GM12878 (cell line): ENCODE data around the gene DMXL2. TPM values are rescaled to one million over a fixed set of nuclear protein-coding genes. Genes with fewer than 3 reads are reported as not detected.
A peak's percentile ranks its signal among the peaks of the same experiment; 100 is the strongest.

Experiments used
- ATAC-seq: fragments of 200-7000 bp; cut with Tn5 transposase; 3 replicates; pipeline ENCODE4 v1.9.1; 2020; ENCODE audit warnings: mild to moderate bottlenecking, moderate library complexity
- BruUV-seq: library from RNA; stranded (reverse); fragments of 400-500 nt; replicated peaks from 2 replicates; lab custom pipeline; 2021; lab: Mats Ljungman, UMichigan
- CTCF ChIA-PET: fragments of 300-600 bp; sonication (Branson Sonifier 250); formaldehyde crosslinking; extraction: SDS; loops from one replicate; lab custom pipeline; 2021; ENCODE audit warnings: inconsistent platforms; lab: Yijun Ruan, JAX
- POLR2A ChIA-PET: fragments of 350-600 bp; formaldehyde crosslinking; extraction: SDS; loops from one replicate; lab custom pipeline; 2021; ENCODE audit warnings: inconsistent platforms; lab: Charles Lee
- RAD21 ChIA-PET: fragments of 300-600 bp; sonication (Branson Sonifier 250); formaldehyde crosslinking; loops from one replicate; lab custom pipeline; 2023; ENCODE audit warnings: antibody characterized with exemption; ENCODE audit not compliant: unreplicated experiment; lab: Charles Lee
- SMC1A ChIA-PET: fragments of 300-600 bp; sonication (Branson Sonifier 250); formaldehyde crosslinking; loops from one replicate; lab custom pipeline; 2023; ENCODE audit not compliant: unreplicated experiment, uncharacterized antibody; lab: Charles Lee
- DNase-seq: peaks from one replicate; pipeline ENCODE4 v3.0.0-alpha.2; 2011; ENCODE audit warnings: low read depth, low spot score
- FAIRE-seq: peaks from 3 replicates; lab custom pipeline; 2011; peaks lifted over from hg19 to GRCh38; lab: Jason Lieb, UNC
- H2AFZ ChIP-seq: 2 replicates; pipeline ENCODE4 v1.6.0; 2011; ENCODE audit warnings: low read depth, low read length, control low read depth; ENCODE audit not compliant: control insufficient read depth
- H3K27ac ChIP-seq: 2 replicates; pipeline ENCODE4 v1.5.1; 2011; ENCODE audit warnings: control low read depth; ENCODE audit not compliant: control insufficient read depth, insufficient read depth
- H3K27me3 ChIP-seq, 2 experiments: replicated peaks in 1 of 2; 2 replicates each; pipeline versions ENCODE4 v1.6.0 to v1.6.1; 2011; ENCODE audit warnings: low read length in 1 of 2; ENCODE audit not compliant: control insufficient read depth in 2 of 2, insufficient read depth in 2 of 2
- H3K36me3 ChIP-seq, 2 experiments: 2 replicates each; pipeline ENCODE4 v1.5.1; 2011; ENCODE audit warnings: low read length in 1 of 2; ENCODE audit not compliant: control insufficient read depth in 2 of 2, insufficient read depth in 2 of 2
- H3K4me1 ChIP-seq: 2 replicates; pipeline ENCODE4 v1.6.1; 2011; ENCODE audit warnings: mild to moderate bottlenecking, low read length, moderate library complexity, mixed read lengths; ENCODE audit not compliant: control insufficient read depth, insufficient read depth
- H3K4me2 ChIP-seq: 2 replicates; pipeline ENCODE4 v1.6.0; 2011; ENCODE audit warnings: control low read depth; ENCODE audit not compliant: control insufficient read depth, insufficient read depth
- H3K4me3 ChIP-seq: fragments of 200-600 bp; sonication (generic); 2 replicates; pipeline ENCODE4 v1.5.1; 2016
- H3K79me2 ChIP-seq: 2 replicates; pipeline ENCODE4 v1.6.0; 2011; ENCODE audit warnings: low read length; ENCODE audit not compliant: control insufficient read depth, insufficient read depth
- H3K9ac ChIP-seq: 2 replicates; pipeline ENCODE4 v1.8.0; 2011; ENCODE audit warnings: low read length, control low read depth, mixed read lengths; ENCODE audit not compliant: control insufficient read depth, insufficient read depth
- H3K9me3 ChIP-seq: replicated peaks from 3 replicates; pipeline ENCODE4 v1.5.1; 2011; ENCODE audit warnings: mild to moderate bottlenecking, low read length; ENCODE audit not compliant: control insufficient read depth, insufficient read depth
- H4K20me1 ChIP-seq: 2 replicates; pipeline ENCODE4 v1.6.0; 2011; ENCODE audit not compliant: control insufficient read depth, insufficient read depth
- MEF2B ChIP-seq: fragments of 450-650 bp; IDR thresholded peaks from 2 replicates; pipeline ENCODE4 v1.6.1; 2018; ENCODE audit warnings: mild to moderate bottlenecking, moderate library complexity; ENCODE audit not compliant: partially characterized antibody, poor library complexity, severe bottlenecking
- PKNOX1 ChIP-seq: fragments of 450-650 bp; IDR thresholded peaks from 2 replicates; pipeline ENCODE4 v1.6.1; 2016; ENCODE audit warnings: mild to moderate bottlenecking
- PML ChIP-seq: IDR thresholded peaks from 2 replicates; pipeline ENCODE4 v1.6.1; 2012; ENCODE audit warnings: low read length, inconsistent platforms
- RAD21 ChIP-seq: IDR thresholded peaks from 2 replicates; pipeline ENCODE4 v1.6.1; 2011; ENCODE audit warnings: mild to moderate bottlenecking, low read depth, low read length, moderate library complexity; ENCODE audit not compliant: insufficient read depth
- RCOR1 ChIP-seq: conservative IDR thresholded peaks from 2 replicates; pipeline ENCODE4 v1.6.1; 2012; ENCODE audit warnings: low read depth, low read length, improper control_type of control experiment
- WGBS: methylation state at CpG from one replicate; pipeline ENCODE4 v1.1.6; 2016; ENCODE audit warnings: low lambda C conversion rate; ENCODE audit not compliant: insufficient replicate concordance, insufficient coverage; ENCODE audit errors: missing lambda C conversion rate; 5-methylcytosine and 5-hydroxymethylcytosine counted together
- in situ Hi-C: fragments of 300-500 bp; cut with MboI; formaldehyde crosslinking; loops from 9 replicates; pipeline ENCODE4 v1.14.3; 2018; ENCODE audit warnings: mixed read lengths
- intact Hi-C: fragments of 100-400 bp; cut with micrococcal nuclease; formaldehyde crosslinking; loops from one replicate; pipeline ENCODE4 v1.14.2; 2022; ENCODE audit not compliant: unreplicated experiment
- polyA plus RNA-seq, 11 experiments: library from polyadenylated mRNA; depleted of rRNA in 4 of 11; unstranded in 6 of 11; stranded (reverse) in 5 of 11; fragments of >200 nt; fragmentation: Nextera tagmentation in 4 of 11; fragmentation: Illumina TruSeq in 1 of 11; extraction: Ambion mirVana in 4 of 11; extraction: Trizol in 1 of 11; gene quantifications; 1 replicate in 1 of 11; 2 replicates in 10 of 11; pipeline versions ENCODE4 v1.2.1 to v1.2.3, GENCODE V29; 2011 to 2016; ENCODE audit warnings: inconsistent platforms in 2 of 11, missing spikeins in 2 of 11, low read depth in 1 of 11
- total RNA-seq, 4 experiments: library from RNA; depleted of rRNA in 3 of 4; stranded (reverse); fragments of >200 nt in 3 of 4; fragmentation: Illumina TruSeq in 1 of 4; extraction: Trizol in 1 of 4; gene quantifications; 2 replicates each; pipeline versions ENCODE4 v1.2.1 to v1.2.3, GENCODE V29; 2013 to 2021

Gene DMXL2
- total and polyA plus RNA-seq, 10 of the 15 experiments (the other 5 are each of a cell fraction or from before 2014, with no cell fraction given): 8.5 to 32.1 (median 22.0) TPM

- SMC1A ChIA-PET: interaction anchor here (1.1 to 1.5 kb wide), 2 partner anchors 9 to 32 kb away, joined by 3 to 4 read pairs; no protein-coding TSS in a partner anchor
- CTCF ChIA-PET: interaction anchor here (0.9 to 1.2 kb wide), 5 partner anchors 9 to 61 kb away, joined by 3 to 4 read pairs (median 3); no protein-coding TSS in a partner anchor
- FAIRE-seq (no peak), DNase-seq (no peak), ATAC-seq (no peak)
- BruUV-seq: no TSS peak
- H3K9me3 ChIP-seq: no peaks in the 10 kb centered on the region; the same call in 2 of the 3 replicates
- H3K27ac ChIP-seq: no peak overlapping the region
- RAD21 ChIA-PET: interaction anchor here (1.0 to 1.9 kb wide), 2 partner anchors 32 to 52 kb away, joined by 4 read pairs; no protein-coding TSS in a partner anchor
- no peaks in the 10 kb centered on the region for H3K79me2 ChIP-seq
- H3K27me3 ChIP-seq: no peaks in the 10 kb centered on the region
- H2AFZ ChIP-seq: no peak overlapping the region
- no peaks in the 10 kb centered on the region for H3K36me3 ChIP-seq
- no peak overlapping the region for H3K4me2 ChIP-seq
- intact Hi-C loops: no loop called here
- no peak for TF ChIP-seq RCOR1
- in situ Hi-C loops: no loop called here
- H3K4me1 ChIP-seq: no peaks in the 10 kb centered on the region
- no peak overlapping the region for H3K4me3 ChIP-seq
- POLR2A ChIA-PET: no interaction called here
- H3K9ac ChIP-seq: no peak overlapping the region
- WGBS: 97% methylated on average over 3 of the region's 3 CpGs
- no peaks in the 10 kb centered on the region for H4K20me1 ChIP-seq
Measured at GRCh38 chr15:51588966-51589365, 33.6 kb downstream of the DMXL2 start.

DNA sequence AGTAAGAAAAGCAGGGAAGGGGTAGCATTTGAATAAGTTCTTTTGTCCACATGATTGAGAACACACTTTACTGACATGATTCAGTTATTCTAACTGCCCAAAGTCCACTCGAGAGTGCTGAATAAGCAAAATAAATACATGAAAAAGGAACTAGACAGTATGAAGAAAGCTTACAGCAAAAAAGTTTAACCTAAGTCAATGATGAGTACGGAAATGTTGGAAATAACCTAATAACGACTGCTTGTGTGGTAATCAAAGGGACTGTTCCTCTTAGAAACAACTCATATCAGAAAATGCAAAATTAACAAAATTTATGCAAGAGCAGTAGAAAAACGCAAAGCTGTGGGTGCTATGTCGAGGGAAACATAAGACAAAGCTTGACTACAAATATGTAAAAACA is 36.6 kb downstream of the DMXL2 start:
- no peak overlapping the region for H3K4me3 ChIP-seq
- no peaks in the 10 kb centered on the region for H4K20me1 ChIP-seq
- H2AFZ ChIP-seq: no peak overlapping the region
- H3K4me2 ChIP-seq: no peak overlapping the region
- H3K27ac ChIP-seq: no peak overlapping the region
- TF ChIP-seq MEF2B: no peak
- no peak for TF ChIP-seq PKNOX1
- TF ChIP-seq PML: no peak
- no peak for TF ChIP-seq RAD21
- H3K9ac ChIP-seq: no peak overlapping the region
- no peaks in the 10 kb centered on the region for H3K27me3 ChIP-seq
- DNase-seq: peak; percentile 8
- POLR2A ChIA-PET: no interaction called here
- no TSS peak for BruUV-seq
- no peaks in the 10 kb centered on the region; the same call in 1 of the 3 replicates for H3K9me3 ChIP-seq
- RAD21 ChIA-PET: interaction anchor here (0.9 to 2.2 kb wide), 4 partner anchors 34 to 150 kb away, joined by 3 to 7 read pairs (median 4); no protein-coding TSS in a partner anchor
- no peaks in the 10 kb centered on the region for H3K79me2 ChIP-seq
- CTCF ChIA-PET: interaction anchor here (1.5 kb wide), 1 partner anchor 49 kb away, joined by 5 read pairs; no protein-coding TSS in a partner anchor
- FAIRE-seq: no peak
- intact Hi-C loops (no loop called here), in situ Hi-C loops (no loop called here)
- peak; percentile 77 for ATAC-seq
- no peaks in the 10 kb centered on the region for H3K4me1 ChIP-seq
- H3K36me3 ChIP-seq: no peaks in the 10 kb centered on the region
- SMC1A ChIA-PET: interaction anchor here (1.0 to 1.4 kb wide), 4 partner anchors 34 to 158 kb away, joined by 3 read pairs; no protein-coding TSS in a partner anchor
- WGBS: 0% methylated on average over 5 of the region's 5 CpGs
